NK-92 treated with Interleukin-12 subunit alpha and Interleukin-12 subunit beta, amount 100 ng/mL, for 24 hours (cell line): ENCODE results near the gene KCTD21.

ENCODE experiments used
- DNase-seq: peaks from one replicate; lab custom pipeline; 2025; lab: John Stamatoyannopoulos, UW

KCTD21 gene

DNA sequence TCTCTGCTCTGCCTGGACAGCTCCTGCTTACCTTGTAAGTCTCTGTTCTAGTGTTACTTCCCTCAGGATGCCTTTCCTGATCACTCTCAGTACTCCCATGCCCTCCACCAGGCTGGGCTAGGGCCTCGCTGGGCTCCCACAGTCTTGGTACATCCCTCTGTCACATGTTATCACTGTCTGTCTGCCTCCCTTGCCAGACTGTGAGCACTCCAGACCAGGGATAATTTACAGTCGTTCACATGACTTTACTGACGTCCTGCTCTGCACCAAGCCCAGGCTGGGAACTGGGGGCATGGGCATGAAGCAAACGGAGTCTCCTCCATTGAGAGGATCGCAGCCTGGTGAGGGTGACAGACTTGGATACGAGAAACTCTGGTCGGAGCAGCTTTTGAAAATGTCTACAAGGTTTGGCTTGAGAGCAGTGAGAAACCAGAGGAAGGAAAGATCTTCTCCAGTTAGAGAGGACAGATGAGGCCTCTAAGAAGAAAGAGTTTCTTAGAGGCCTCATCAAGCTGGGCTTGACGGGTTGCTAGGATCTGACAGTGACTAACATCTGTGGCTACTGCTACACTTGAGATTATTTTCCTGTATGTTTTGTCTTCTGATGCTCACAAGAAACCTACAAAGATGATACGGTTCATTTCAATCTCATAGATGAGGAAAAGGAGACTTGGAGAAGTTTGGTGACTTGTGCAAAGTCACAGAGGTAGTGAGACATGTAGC lies 12.8 kb upstream of the KCTD21 start:
- DNase-seq: no peak

DNA sequence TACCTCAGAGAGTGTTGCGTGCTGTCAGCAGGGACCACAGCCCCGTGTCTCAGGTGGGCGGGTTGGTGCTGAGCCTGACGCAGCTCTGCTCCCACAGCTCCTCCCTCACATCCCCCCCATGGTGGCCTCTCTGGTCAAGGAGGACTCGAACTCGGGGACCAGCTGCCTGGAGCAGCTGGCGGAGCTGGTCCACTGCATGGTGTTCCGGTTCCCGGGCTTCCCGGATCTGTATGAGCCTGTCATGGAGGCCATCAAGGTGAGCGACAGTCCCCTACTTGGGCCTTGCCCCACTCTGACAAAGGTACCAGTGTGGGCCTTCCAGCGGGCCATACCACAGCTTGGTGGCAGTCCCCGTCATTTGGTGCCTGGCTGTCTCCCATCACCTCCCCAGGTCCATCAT lies 12.1 kb upstream of the KCTD21 start:
- DNase-seq: no peak

DNA sequence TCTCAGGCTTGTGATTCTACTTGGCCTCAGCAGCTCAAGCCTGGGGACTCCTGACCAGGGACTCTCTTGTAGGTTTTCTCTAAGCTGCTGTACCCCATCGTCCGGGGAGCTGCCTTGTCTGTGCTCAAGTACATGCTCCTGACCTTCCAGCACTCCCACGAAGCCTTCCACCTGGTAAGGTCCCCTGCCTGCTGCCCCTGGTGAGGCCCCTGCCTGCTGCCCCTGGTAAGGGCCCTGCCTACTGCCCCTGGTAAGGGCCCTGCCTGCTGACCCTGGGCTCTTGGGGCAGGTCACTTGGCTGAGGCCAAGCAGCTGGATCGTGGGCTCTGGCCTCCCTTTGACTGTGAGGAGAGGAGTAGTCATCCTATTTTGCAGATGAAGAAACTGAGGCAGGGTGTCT lies 11.6 kb upstream of the KCTD21 start:
- no peak for DNase-seq

DNA sequence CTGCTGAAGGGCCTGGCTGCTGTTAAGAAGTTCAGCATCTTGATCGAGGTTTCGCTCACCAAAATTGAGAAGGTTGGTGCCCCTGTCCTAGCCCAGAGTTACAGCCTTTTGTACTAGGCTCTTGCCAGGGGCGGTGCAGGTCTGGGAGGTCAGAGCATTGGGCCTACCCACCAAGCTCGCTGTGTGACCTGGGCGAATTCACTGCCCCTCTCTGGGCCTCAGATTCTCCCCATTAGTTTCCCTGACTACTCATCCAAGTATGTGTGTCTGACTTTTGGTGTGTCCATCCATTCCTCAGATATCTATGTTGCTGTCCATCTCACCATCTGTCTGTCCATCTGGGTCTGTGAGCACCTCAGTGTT lies 11.2 kb upstream of the KCTD21 start:
- no peak for DNase-seq

DNA sequence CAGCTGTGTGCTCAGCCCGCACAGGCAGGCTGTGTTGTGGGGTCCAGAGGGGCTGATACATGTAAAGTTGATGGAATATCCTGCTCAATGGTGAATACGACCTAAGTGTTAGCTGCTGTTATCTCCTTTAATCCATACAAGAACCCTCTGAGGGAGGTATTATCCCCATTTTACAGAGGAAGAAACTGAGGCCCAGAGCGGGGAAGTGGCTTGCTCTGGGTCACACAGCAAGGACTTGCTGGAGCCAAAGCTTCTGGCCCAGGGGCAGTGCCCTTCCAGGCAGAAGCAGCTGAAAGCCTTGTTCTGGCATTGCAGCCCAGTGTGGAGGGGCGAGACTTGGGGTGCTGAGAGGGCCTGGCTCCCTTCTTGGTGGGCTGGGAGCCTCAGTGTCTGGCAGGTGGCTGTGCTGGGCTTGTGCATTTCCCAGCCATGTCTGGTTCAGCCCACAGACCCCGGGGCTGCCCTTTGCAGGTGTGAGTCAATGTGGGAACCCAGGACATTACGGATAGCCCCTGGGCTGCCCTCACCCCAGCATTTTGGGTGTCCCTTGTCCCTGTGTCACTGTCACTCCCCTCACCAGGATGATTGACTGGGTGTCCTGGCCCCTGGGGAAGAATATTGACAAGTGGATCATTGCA lies 10.7 kb upstream of the KCTD21 start:
- DNase-seq: no peak

DNA sequence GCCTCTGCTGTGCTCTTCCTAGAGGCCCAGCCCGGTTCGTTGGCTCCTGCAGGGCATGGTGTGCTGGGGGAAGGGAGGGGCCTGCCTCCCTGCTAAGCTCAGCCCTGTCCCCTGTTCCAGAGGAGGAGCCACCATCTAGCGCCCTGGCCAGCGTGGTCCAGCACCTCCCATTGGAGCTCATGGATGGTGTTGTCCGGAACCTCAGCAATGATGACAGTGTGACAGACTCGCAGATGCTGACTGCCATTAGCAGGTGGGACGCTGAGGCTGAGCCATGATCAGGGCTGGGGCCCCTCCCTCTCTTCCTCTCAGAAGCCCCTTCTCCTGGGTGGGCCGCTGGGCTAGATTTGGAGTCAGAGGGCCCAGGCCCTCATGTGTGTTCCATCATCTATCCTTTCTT lies 9.4 kb upstream of the KCTD21 start:
- DNase-seq: no peak

DNA sequence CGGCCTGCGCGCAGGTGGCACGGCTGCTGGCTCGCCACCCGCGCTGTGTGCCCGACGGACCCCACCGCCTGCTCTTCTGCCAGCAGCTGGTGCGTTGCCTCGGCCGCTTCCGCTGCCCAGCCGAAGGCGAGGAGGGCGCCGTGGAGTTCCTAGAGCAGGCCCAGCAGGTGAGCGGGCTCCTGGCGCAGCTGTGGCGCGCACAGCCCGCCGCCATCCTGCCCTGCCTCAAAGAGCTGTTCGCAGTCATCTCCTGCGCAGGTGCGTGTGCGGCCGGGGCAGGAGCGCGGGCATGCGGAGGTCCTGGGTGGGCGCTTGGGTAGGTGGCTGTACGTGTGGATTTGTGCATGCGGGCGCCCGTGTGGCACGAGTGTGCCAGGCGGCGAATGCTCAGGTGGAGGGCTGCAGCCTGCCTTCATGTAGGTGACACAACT lies 8.2 kb upstream of the KCTD21 start:
- no peak for DNase-seq

DNA sequence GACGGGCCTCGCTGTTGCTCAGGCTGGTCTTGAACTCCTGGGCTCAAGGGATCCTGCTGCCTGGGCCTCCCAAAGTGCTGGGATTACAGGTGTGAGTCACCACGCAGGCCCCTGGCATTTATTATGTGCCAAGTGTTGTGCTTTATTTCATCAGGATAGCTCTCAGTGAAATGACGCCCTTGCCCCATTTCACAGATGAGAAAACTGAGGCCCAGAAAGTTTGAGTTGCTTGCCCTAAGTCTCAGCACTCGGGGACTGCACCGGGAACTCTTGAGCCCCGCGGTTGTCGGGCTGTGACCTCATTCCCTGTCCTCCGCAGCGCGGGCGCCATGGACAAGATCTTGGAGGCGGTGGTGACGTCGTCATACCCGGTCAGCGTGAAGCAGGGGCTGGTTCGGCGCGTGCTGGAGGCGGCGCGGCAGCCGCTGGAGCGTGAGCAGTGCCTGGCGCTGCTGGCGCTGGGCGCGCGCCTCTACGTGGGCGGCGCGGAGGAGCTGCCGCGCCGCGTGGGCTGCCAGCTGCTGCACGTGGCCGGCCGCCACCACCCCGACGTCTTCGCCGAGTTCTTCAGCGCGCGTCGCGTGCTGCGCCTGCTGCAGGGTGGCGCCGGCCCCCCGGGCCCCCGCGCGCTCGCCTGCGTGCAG lies 7.6 kb upstream of the KCTD21 start:
- no peak for DNase-seq

DNA sequence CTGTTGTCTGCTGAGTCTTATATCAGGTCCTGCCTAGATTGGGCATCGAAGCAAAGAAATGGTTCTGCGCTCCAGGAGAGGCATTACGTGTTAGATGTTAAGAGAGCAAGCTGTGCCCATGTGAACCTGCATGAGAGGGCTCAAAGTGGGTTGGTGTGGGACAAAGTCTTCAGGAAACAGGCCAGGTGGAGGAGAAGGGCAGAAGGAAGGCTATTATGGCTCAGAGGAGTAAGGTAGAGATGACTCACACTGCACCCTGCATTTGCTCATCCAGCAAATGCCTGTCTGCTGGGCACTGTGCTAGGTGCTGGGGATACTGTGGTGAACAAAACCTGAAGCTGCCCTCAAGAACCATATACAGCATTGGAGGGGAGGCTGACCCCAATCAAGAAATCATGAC lies 6.1 kb upstream of the KCTD21 start:
- DNase-seq: no peak

DNA sequence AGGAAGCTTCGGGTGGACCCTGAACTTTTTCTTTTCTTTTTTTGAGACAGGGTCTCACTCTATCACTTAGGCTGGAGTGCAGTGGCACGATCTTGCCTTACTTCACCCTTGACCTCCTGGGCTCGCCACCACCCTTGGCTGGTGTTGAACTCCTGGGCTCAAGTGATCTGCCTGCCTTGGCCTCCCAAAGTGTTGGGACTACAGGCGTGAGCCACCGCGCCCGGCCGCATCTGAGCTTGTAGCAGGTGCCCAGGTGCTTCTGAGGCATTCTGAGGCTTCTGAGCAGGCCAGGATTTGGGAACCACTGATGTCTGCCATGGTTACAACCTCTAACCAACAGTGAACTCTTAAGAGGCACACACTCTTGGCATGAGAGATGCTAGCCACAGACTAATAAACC lies 5.4 kb upstream of the KCTD21 start:
- DNase-seq: no peak

DNA sequence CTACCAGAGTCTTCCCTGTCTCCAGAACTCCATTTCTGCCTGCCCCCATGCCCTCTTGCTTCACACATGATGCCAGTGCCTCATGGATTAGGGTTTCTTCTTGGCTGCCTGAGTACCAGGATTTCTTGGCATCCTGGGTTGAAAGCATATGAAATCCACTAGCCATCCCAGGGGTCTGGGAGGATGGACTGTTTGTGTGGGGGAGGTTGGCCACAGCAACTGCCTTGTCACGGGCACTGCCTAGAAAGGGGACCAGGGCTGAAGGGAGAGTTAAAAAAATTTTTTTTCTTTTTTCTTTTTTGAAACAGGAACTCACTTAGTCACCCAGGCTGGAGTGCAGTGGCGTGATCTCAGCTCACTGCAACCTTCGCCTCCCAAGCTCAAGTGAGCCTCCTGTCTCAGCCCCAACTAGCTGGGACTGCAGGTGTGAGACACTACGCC lies 4.5 kb upstream of the KCTD21 start:
- DNase-seq: no peak

DNA sequence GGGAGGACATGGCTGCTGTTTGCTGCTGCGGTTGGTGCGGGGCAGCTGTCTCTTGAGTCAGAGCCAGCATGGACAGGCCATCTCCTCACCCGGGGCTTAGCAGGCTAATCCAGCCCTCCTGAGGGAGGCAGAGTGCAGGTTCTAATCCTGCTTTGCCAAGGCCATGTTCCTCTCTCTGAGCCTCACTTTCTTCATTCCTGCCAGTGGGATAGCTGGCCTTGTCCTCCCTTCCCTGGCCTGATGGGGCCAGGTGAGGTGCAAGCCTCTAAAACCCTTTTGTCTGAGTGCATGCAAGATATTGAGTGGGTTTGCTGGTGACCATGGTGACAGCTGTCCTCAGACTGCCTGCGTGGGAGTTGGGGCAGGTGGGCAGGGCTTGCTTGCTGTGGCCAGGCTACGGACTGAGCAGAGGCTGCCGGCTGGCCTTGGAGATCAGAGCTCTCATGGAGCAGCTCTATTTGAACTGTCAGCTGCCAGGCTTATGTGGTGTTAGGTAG lies 3.8 kb upstream of the KCTD21 start:
- no peak for DNase-seq

DNA sequence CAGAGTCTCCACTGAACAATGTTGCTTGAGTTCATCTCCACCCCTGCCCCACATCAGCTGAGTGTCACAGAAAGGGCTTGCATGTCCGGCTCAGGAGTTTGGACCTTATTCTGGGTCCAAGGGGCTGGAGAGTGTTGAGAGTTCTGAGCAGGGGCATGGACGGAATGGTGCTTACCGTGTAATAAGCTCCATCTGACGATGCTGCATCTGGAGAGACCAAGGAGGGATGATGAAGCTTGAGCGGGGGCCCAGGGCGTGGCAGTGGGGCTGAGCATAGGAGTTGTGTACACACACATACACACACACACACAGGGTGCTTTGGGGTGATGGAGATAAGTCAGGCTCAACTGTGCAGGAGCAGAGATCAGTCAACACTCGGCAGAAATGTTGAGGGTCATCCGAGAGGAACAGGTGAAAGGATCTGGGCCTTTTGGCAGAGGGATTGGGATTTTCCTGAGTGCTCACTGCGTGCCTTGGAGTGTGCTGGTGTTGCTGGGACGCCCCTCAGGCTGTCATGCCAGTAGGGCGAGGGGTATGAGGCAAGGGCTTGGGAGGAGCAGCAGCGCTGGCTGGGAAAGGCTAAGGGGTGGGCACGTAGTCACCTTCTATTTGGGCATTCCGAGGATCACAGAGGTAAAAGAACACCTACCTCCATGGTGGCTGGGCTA lies 2.6 kb upstream of the KCTD21 start:
- no peak for DNase-seq

DNA sequence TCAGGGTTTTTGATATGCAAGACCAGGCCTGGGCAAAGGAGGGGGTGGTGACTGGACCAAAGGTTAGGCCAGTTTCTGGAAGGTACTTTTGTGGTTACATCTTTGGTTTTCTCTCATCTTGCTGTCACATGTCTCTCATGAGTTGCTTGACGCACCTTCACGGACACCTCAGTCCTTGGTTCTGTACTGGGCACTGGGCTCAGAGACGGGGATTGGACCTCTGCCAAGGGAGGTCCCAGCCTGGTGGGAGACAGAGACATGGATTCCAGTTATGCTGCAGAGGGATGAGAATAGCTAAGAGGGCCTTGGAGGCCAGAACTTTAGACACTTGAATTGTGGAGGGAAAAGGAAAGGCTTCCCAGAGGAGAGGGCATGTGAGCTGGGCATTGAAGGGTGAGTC lies 1.9 kb upstream of the KCTD21 start:
- no peak for DNase-seq

DNA sequence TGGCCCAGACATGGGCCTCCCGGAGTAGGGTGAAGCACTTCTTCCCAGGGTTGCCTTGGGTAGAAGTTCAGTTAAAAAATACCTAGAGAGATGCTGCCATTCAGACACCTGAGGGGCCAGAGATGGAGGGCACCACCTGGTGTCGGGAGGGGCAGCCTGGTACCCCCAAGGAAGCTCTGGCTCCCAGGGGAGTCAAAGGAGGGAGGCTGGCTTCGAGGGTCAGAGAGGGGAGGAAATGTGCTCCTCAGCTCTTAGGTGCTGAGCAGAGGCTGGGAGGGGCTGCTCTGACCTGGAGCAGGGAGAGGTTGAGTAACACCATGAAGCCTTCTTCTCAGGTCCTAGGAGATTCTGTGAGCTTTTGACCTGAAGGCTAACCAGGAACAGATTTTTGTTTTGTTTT lies 1.4 kb upstream of the KCTD21 start:
- DNase-seq: no peak

DNA sequence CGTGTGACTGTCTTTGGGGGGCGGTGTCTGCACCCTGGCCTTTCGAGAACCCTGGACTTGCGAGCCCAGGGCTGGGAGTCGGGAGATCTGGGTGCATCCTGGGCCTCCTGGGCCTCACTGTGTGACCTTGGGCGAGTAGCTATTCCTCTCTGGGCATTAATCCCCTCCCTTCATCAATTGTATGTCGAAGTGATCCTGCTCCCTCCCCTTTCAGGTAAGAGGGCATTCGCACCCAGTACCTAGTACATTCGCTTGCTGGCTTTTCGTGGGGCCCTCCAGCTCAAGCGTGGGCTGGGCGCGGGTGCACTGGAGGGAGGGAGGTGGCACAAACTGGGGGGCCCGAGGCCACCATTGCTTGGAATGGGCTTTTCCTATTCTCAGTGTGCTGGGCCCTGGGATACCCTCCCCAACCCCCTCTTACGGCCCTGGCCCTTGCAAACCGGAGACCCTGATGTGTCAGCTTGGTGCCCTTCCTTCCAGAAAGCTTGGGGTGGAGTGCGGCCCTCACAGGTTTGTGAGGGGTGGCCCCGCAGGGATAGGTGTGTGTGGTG lies 823 bp upstream of the KCTD21 start:
- no peak for DNase-seq

DNA sequence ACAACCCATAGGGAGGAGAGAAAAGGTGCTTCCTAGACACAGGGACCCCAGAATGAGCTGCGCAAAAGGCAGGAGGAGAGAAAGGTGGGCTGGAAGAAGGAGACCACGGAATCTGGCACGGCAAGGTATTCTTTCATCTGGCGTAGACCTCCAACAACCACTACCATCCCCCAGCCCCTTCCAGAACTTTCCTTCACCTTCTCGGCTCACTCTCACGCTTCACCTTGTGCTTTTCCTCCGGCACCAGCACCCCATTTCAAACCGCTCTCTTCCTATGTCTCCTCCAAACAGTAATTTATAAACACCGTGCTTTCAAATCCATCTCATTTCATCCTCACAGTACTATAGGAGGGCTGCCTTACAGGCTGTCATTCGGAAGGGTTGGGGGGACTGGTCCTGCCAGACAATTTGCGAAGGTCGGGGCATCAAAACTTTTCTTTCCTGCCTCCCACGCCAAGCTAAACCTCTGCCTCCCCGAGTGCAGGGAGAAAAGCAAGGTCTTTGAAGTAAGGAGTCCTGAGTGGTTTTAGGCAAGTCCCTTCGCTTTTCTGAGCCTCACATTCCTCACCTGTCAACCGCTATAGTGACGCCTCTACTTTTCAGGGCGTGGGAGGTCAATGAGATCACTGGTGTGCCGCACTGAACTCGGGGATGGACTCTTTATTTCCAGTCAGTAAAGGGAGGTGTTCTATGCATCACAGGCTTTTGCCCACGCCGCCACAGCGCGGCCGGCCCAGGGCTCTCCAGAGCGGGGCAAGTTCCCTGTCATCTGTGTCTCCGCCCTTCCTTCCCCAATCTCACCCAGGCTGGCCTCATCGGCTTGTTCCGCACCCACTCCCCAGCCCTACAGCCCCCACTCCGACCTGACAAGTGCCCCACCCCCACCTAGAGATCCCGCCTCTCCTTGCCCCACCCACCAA lies 800 bp downstream of the KCTD21 start:
- DNase-seq: no peak

DNA sequence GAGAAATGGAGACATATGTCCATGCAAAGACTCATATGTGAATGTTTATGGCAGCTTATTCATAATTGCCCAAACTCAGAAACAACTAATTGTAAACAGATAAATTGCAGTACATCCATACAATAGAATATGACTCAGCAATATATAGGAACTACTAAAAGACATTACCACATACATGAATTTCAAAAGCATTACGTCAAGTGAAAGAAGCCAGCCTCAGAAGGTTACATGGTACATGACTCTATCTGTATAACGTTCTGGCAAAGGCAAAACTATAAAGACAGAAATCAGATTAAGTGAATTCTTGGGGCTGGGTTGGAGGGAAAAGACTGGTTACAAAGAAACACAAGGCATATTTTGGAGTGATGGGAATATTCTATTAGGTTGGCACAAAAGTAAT lies 7.2 kb downstream of the KCTD21 start:
- DNase-seq: no peak

DNA sequence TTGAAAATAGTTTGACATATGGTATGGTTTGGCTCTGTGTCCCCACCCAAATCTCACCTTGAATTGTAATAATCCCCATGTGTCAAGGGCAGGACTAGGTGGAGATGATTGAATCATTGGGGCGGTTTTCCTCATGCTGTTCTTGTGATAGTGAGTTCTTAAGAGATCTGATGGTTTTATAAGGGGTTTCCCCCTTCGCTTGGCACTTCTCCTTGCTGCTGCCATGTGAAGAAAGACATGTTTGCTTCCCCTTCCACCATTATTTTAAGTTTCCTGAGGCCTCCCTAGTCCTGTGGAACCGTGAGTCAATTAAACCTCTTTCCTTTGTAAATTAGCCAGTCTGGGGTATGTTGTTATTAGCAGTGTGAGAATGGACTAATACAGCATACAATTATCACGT lies 7.7 kb downstream of the KCTD21 start:
- DNase-seq: no peak

DNA sequence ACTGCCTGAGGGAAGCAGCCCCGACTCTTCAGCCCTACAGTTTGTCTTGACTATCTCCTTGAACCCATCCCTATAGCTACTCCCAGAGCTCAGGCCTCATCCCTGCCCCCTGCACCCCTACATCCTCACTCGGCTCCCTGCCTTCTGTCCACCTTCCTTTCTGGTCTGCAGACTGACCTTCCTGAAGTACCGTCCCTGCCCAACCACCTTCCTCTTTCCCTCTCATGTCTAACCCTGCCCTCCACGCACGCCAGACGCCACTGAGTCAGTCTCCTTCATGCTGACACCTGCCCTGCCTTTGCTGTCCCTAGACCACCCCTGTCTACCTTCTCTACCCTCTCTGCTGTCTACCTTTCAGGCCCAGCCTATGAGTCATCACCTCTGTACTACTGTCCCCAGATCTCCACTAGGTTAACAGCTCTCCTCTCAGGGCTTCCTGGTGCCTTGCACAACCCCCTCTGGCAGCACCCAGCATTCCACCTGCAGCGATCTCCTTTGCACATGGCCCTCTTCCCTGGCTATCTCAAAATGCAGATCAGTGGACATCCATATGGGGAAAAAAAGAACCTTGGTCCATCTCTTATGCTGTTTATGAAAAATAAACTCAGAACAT lies 8.9 kb downstream of the KCTD21 start:
- DNase-seq: no peak

DNA sequence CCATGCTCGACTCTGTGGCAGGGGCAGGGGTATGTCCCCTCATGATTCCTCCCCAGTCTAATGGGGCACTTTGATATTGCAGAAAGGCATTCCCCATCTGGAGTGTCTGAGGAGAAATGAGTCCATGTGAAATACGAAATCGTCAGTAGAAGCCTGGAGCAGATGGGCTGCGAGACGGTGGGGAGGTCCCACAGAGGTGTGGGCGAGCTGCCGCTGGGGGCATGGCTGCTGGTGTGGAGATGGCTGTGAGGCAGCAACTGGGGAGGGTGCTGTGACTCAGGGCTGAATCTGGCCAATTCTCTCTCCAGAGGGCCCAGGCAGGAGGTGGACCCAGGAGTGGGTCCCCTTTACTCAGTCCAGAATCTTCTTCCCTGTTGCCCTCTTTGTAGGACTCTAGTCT lies 11.2 kb downstream of the KCTD21 start:
- no peak for DNase-seq
